HG03039 (cell line): ENCODE measurements around the gene CDKN1A.
A peak's percentile ranks its signal among the peaks of the same experiment; 100 is the strongest.
"Not testable (repeated sequence)": the region's sequence is repeated elsewhere in the genome, so short reads cannot be mapped to it uniquely, and the experiment has no call there.

ENCODE experiments used
- ATAC-seq: cut with Tn5 transposase; IDR thresholded peaks from one replicate; pipeline ENCODE4 v1.9.1; 2021; ENCODE audit warnings: mild to moderate bottlenecking, moderate library complexity; ENCODE audit not compliant: unreplicated experiment

The CDKN1A gene

DNA sequence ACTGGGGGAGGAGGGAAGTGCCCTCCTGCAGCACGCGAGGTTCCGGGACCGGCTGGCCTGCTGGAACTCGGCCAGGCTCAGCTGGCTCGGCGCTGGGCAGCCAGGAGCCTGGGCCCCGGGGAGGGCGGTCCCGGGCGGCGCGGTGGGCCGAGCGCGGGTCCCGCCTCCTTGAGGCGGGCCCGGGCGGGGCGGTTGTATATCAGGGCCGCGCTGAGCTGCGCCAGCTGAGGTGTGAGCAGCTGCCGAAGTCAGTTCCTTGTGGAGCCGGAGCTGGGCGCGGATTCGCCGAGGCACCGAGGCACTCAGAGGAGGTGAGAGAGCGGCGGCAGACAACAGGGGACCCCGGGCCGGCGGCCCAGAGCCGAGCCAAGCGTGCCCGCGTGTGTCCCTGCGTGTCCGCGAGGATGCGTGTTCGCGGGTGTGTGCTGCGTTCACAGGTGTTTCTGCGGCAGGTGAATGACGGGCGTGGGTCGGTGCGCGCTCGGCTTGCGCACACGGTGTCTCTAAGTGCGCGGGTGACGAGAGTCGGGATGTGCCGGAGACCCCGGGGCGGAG lies at the start of gene CDKN1A:
Gene CDKN1A (plus strand): TSS at position 227 of the 555 bp plus-strand sequence. CDS start 5,388 bp downstream, outside the sequence.
- peak; percentile 48 for ATAC-seq

DNA sequence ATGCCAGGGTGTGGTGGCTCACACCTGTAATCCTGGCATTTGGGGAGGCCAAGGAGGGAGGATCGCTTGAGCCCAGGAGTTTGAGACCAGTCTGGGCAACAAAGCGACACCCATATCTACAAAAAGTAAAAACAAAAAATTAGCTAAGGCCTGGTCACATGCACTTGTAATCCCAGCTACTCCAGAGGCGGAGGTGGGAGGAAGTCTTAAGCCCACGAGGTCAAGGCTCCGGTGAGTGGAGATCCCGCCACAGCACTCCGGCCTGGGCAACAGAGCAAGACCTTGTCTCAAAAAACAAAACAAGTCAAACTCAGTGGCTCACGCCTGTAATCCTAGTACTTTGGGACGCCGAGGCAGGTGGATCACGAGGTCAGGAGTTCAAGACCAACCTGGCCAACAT lies 48.7 kb upstream of the CDKN1A start:
- ATAC-seq, result no peak

DNA sequence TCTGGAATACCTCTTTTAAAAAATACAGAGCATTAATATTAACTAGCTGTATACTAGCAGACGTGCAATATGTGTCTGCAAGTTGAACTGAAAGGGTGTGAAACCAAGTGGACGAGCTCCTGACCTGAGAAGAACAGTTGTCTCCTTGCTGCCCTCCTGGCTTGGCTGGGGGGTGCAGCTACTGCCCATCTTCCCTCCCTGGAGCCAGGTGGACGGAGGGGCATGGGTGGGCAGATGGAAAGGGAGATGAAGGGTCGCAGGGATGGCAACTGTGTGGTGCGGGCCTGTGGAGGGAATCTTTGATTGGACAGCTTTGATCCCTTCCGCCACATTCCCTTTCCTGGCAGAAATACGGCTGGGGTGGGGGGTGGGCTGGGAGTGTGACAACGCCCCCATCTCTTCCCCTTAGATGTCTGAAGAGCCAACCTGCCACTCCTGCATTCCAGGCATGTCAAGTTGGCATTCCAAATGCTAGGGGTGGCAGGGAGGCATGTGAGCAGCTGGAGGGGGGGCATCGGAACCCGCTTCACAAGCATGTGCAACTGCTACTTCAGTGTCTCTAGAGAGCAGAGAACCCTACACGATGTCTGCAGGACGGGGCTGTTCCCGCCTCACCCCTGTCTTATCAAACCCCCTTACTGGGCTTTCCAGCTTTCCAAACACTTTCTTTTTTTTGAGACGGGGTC lies 47.0 kb upstream of the CDKN1A start:
- ATAC-seq, result no peak

DNA sequence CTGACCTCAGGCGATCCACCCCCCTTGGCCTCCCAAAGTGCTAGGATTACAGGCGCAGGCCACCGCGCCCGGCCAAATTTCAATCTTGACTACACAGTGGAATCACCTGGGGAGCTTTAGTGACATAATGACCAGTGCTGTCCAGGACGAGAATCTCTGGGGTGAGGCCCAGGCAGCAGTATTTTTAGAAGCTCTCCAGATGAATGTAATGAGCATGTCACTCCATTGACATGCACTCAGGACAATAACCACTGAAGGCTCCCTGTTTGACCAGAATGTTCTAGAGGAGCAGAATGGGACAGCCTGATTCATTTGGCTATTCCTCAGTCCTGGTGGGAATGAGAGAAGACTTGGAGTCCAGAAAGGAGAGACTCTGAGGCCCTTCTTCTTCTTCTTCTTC lies 45.1 kb upstream of the CDKN1A start:
- ATAC-seq, result no peak

DNA sequence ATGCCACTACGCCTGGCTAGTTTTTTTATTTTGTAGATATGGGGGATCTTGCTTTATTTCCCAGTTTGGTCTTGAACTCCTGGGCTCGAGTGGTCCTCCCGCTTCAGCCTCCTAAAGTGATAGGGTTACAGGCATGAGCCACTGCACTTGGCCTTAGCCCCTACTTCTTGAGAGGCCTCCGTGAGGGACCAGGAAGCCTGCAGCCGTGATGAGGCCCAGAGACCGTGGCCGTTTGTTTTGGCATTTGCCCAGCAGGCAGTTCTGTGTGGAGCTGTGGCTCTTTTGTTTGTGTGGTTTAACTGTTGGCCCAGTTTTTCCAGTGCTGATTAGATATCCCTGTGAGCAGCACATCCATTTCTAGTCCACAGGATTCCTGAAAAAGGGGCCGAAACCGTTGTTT lies 44.6 kb upstream of the CDKN1A start:
- ATAC-seq, result no peak

DNA sequence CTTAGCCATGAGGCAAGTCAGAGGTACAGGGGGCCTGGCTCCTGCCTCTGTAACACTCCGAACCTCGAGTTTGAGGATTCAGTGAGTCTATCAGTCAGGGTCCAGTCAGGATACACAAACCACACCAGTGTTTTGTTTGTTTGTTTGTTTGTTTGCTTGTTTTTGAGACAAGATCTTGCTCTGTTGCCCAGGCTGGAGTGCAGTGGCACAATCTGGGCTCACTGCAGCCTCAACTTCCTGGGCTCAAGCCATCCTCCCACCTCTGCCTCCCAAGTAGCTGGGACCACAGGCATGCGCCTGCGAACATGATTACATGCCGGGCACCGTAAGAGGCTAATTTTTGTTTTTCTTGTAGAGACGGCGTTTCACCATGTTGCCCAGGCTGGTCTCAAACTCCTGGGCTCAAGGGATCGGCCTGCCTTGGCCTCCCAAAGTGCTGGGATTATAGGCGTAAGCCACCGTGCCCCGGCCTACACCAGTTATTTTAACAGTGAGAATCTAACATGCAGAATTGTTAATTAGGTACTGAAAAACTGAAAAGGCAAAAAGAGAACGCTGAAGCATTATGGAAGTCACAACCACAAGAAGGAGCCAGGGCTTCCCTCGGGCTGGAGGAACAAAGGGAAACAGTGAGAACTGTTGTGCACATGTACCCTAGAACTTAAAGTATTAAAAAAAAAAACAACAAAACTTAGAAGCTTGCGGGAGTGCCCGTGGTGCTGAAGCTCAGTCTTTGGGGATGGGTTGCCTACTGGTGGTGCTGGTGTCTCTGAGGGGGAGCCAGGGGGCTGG lies 44.0 kb upstream of the CDKN1A start:
- ATAC-seq, result no peak

DNA sequence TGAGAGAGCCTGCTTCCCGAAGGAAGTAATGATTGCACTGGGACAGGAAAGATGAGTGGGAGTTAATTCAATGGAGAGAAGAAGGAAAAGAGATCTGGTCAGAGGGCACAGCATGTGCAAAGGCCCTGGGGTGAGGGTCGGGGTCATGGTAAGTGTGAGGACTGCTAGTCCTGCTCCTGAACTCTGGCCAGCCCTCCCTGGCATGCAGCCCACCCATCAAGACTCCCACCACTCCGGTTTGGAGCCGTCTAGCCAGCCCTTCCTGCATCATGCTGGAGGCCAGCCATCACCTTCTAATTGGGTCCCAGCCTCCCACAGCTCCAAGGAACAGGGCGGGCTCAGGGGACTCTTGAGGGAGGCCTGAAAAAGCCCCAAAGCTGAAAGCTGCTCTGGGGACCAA lies 42.2 kb upstream of the CDKN1A start:
- ATAC-seq, result no peak

DNA sequence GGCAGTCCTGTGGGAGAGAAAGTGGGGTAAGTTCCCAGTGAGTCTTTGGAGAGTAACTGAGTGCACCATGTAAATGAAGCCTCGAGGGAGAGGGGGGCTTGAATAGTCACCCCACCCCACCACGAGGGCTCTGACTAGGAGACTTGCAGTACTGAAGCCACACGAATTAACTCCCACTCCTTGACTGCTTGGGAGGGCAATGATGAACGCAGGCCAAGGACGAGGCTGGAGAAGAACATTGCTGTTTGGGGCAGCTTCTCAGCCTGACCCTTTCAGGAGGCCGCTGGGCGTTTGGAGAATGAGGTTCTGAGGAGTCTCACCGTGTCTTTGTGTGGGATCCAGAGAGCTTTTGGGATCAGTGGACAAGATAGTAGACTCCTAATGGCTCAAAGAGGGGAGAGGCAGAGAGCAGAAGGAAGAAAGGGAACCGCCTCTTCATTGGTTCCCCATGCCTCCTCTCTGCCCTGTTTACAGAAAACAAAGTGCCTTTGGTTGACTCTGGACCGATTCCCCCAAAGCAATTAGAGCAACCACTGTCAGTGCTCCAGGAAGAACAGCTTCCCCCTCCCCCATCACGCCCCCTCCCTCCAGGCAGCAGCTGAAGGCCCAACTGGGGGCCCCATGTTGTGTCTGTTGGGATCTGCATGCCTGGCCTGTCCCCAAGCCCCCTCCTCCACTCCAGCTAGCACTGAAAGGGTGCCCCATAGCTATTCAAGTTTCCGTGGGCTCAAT lies 41.7 kb upstream of the CDKN1A start:
- ATAC-seq, result no peak

DNA sequence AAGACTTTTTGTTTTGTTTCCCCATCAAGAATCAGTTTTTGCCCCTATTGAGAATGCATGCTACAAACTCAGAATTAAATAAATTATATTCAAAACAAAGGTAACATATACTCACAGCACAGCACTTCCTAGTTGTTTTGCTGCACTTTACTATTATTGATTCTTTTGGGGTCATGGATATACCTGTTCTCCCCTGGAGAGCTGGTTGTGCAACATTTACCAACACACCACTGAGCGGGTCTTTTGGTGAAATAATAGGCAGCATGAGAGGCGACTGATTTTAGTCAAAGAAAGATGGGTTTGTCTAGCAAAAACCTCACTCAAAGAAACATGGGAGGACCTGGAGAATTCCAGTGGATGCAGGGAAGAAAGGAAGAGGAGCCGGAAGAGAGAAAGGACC lies 39.9 kb upstream of the CDKN1A start:
- no peak for ATAC-seq

DNA sequence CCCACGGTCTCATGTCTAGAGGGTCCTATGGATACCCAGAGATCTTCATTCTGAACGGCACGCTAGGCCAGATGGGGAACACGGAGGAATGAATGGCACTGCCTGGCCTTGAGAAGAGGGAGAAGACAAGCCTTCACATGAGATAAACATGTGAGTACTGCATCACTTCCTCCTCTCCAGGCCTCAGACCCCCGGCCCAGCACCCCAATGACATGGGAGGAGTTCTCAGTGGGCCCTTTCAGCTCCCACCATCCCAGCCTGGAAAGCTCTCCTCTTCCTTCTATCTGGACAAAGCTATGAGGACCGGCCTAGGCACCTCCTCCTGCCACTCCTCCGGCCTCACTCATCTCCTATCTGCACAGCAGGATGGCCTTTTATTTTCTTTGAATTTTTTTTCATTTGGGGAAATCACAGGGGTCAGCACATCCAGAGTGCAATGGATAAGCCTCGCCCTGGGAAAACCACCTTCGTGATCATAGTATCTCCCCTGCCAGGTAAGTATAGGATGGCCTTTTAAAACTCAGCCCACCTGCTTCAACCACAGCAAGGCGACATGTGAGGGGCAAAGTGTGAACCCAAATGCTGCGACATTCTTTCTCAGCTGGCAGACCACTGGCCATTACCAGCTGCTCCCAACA lies 39.2 kb upstream of the CDKN1A start:
- no peak for ATAC-seq

DNA sequence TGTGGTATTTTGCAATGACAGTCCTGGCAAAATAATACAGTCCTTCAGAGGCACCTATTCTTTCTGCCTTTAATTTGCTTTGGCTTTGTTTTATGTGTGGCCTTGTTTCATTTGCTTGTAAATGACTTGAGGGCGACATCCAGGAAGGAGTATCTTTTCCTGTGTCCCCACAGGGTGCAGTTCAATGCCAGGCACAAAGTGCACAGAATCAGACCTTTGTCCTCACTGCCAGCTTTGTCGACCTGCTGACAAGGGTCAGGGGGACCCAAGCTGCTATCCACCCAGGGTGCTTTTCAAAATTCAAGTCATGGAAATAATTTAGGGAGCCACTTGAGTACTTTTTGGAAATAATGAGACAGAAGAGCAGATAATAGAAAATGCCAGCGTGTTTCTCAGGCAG lies 37.0 kb upstream of the CDKN1A start:
- no peak for ATAC-seq

DNA sequence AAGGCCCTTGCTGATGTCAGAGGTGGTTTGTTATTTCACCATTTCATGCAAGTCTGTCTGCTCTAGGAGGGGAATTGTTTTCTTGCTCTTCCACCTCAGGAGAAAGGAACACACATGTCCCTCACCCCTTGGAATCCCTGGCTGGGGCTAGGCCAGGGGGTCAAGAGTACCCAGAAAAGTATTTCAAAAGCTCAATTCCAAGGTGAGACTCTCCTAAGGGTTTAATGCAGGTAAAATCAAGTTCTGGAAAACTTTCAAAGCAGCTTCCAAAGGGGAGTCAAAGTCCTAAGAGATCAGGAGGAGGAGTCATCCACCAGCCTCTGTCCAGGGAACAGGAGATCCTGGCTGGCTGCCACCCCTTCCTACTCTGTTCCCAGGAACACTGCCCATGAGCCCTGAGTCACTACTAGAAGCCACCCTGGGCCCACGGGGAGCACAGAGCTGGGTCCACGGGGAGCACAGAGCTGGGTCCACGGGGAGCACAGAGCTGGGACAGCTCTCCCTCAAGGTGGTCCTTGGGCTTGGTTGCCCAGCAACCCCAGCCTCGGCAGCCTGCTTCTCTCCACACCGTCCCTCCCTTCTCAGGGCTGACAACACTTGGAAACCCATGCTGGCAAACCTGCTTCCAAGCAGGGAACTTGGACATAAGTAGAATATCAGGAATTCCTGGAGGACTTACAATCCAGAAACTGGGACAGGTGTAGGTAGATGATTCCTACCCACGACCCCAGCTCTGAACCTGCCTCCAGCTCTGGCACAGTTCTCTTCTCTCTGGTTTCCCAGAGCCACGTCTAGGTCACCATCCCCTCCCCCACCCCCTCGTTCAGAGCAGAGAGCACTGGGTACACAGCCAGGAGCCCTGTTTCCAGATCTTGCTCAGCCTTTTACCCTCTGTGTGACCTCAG lies 35.3 kb upstream of the CDKN1A start:
- no peak for ATAC-seq

DNA sequence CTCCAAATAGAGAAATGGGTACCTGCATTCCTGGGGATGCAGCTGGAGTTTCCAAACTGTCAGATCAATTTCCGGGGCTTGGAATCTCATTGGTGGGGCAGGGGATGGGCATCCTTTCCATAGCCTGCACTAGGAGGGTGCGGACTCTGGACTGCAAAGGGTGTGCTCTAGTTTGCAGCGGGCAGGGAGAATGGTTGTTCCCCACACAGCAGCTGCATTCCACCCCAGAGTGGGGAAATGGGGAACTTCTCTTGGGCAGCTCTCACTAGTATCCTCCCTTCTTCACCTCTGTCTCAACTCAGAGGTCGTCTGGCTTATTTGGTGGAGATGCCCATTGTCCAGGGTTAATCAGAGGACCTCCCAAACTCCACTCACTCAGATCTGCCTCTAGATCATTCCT lies 34.5 kb upstream of the CDKN1A start:
- ATAC-seq, result no peak

DNA sequence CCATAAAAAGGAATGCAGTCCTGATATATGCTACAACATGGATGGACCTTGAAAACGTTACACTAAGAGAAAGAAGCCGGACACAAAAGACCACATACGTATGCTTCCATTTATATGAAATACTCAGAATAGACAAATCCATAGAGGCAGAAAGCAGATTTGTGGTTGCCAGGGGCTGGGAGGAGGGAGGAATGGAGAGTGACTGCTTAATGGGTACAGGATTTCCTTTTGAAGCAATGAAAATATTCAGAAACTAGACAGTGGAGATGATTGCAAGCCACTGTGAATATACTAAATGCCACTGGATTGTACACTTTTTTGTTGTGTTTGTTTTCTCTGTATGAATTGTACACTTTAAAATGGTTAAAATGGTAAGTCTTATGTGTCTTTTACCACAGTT lies 29.4 kb upstream of the CDKN1A start:
- ATAC-seq, result no peak

DNA sequence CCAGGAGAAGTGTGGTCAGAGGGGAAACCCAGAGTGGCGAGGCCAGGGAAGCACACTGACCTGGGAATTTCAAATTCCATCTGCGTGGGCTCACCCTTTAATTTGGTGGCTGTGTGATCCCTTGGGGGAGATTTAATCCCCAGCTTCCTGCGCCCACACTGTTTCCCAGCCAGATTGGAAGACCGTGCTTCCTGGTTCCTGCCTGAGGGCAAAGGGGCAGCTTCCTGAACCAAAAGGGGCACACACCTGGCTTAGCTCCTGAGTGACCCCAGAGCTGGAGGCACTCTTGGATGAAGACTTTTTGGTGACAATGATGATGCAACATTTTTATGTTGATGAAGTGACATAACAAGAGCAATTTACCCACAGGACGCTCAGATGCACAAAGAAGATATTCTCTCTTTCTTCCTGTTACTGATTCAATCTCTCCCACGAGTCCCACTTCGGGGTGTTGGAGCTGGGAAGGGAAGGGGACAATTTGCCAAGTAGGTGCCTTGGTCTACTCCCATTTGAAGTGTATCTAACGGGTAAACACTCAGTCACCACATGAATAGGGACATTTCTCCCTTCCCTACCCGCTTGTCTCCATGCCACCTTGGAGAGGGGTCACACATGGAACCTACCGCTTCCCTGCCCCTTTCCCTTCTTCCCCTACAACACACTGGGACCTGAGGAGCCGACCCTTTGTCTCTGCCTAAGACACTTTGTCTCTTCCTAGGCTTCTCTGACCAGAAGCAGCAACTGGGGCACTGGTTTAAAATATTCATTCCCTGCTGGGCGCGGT lies 28.6 kb upstream of the CDKN1A start:
- no peak for ATAC-seq

DNA sequence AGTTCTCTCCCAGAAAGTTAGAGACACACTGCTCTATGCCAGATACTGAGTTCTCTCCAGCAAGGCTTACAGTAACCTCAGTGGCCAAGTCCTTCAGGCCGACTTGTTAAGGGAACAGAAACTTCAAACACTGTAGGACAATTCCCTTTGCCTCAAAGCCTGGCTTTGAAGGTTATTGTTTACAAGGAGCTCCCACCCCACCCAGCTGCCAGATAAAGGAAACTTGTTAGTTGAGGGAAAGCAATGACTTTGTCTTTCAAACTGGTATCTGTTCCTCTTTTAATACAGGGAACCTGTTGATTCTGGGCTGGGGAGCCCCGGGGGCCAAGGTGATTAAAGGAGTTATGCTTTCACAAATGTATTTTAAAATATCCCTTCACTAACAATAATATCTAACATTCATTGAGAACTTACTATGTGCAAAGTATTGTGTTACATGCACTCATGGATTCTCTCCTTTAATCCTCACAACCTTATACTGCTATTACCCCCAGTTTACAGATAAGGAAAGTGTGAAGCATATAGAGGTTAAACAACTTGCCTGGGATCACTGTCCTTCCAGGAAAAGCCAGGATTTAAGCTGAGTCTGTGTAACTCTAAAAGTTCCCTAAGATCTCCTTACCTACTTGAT lies 27.6 kb upstream of the CDKN1A start:
- ATAC-seq, result no peak

DNA sequence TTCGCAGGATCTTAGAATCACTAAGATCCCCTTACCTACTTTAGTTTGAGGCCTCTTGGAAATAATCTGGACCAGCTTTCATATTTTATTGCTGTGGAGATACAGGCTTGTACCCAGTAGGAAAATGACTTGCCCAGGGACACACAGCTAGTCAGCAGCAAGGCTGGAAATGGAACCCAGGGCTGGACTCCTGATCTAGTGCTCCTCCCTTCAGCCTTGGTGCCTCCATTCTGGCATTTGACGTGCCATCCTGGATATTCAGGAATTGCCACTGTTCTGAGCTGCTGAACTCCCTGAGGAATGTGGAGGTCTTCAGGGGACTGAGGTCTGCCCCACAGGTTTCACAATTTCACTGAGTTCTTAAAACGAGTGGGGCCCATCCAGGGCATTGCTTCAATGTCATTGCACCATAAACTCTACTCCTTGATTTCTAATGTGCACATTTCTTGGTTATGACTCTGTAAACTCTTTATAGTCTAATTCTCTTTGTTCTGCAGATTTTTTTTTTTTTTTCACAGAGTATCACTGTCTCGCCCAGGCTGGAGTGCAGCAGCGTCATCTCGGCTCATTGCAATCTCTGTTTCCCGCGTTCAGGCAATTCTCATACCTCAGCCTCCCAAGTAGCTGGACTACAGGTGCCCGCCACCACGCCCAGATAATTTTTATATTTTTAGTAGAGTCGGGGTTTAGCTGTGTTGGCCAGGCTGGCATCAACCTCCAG lies 26.7 kb upstream of the CDKN1A start:
- ATAC-seq, result no peak

DNA sequence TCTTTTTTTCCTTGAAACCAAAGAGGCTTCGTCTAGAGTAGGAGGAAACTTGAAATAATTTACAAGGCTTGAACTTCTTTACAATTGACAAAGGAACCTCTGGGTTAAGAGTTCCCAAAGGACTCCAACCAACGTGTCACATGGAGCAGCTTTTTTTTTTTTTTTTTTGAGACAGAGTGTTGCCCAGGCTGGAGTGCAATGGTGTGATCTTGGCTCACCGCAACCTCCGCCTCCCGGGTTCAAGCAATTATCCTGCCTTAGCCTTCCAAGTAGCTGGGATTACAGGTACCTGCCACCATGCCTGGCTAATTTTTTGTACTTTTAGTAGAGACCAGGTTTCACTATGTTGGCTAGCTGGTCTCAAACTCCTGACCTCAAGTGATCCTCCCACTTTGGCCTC lies 24.0 kb upstream of the CDKN1A start:
- not testable (repeated sequence) for ATAC-seq
